Sigmoid colon (tissue), 7 donors: ENCODE data around the gene SH3RF3. TPM values are rescaled to one million over a fixed set of nuclear protein-coding genes. Genes with fewer than 3 reads are reported as not detected.

Experiments used
- DNase-seq: peaks from one replicate; pipeline ENCODE4 v3.0.0-alpha.2; 2019
- H3K27ac ChIP-seq, 4 donors: fragments of 200-600 bp; sonication (generic); one replicate each; pipeline ENCODE4 v1.5.1; 2016 to 2019; ENCODE audit warnings: mild to moderate bottlenecking in 1 of 4
- H3K27me3 ChIP-seq, 3 donors: fragments of 200-600 bp; sonication (generic); one replicate each; pipeline ENCODE4 v1.5.1; 2019; ENCODE audit warnings: mild to moderate bottlenecking in 1 of 3
- H3K36me3 ChIP-seq, 4 donors: fragments of 200-600 bp; sonication (generic); one replicate each; pipeline ENCODE4 v1.5.1; 2016 to 2019
- H3K4me1 ChIP-seq, 4 donors: fragments of 200-600 bp; sonication (generic); one replicate each; pipeline ENCODE4 v1.5.1; 2017 to 2019
- H3K4me3 ChIP-seq, 4 donors: fragments of 200-600 bp; sonication (generic); one replicate each; pipeline ENCODE4 v1.5.1; 2017 to 2019; ENCODE audit warnings: mild to moderate bottlenecking in 2 of 4, moderate library complexity in 1 of 4
- H3K9me3 ChIP-seq, 4 donors: fragments of 200-600 bp in 3 of 4; sonication (generic) in 3 of 4; one replicate each; pipeline versions ENCODE4 v1.5.1 to v1.6.1; 2013 to 2019
- EP300 ChIP-seq, 4 donors: sonication (generic); formaldehyde crosslinking; IDR thresholded peaks; one replicate each; pipeline ENCODE4 v1.6.1; 2017; ENCODE audit warnings: antibody characterized with exemption in 4 of 4
- POLR2A ChIP-seq, 2 donors: fragments of 450-650 bp; IDR thresholded peaks; one replicate each; pipeline ENCODE4 v1.6.1; 2016; ENCODE audit warnings: antibody characterized with exemption in 2 of 2, mild to moderate bottlenecking in 2 of 2, moderate library complexity in 2 of 2
- POLR2AphosphoS5 ChIP-seq, 4 donors: sonication (generic); formaldehyde crosslinking; IDR thresholded peaks; one replicate each; pipeline ENCODE4 v1.6.1; 2017; ENCODE audit warnings: antibody characterized with exemption in 4 of 4
- WGBS, 2 donors: extraction: QIAGEN DNeasy Blood & Tissue Kit; methylation state at CpG; one replicate each; pipeline ENCODE4 v1.1.7; 2013; 5-methylcytosine and 5-hydroxymethylcytosine counted together
- intact Hi-C: fragments of 100-400 bp; cut with DNase I; formaldehyde crosslinking; loops from one replicate; pipeline ENCODE4 v1.15.1; 2023
- polyA plus RNA-seq, 3 donors: library from polyadenylated mRNA; stranded (reverse); fragments of 200-250 nt; gene quantifications; one replicate each; pipeline ENCODE4 v1.2.3, GENCODE V29; 2013
- total RNA-seq, 4 donors: library from RNA; depleted of rRNA; stranded (reverse); fragments of >200 nt; gene quantifications; one replicate each; pipeline ENCODE4 v1.1.0, GENCODE V29; 2016
- TF ChIP-seq, protein P1 (sequence below), 4 experiments: fragments of 450-650 bp in 3 of 4; fragments of 200-600 bp in 1 of 4; IDR thresholded peaks; one replicate each; pipeline ENCODE4 v1.5.1; 2016 to 2019; ENCODE audit warnings: antibody characterized with exemption in 4 of 4, mild to moderate bottlenecking in 3 of 4, moderate library complexity in 2 of 4
- donor health status: healthy with polysubstance abuse.
- donor health status: Bipolar disorder and iron deficiency.
- donor health status: healthy.

The SH3RF3 gene
- total and polyA plus RNA-seq, 7 donors = 0.69 to 10.0 (median 3.4) TPM

DNA sequence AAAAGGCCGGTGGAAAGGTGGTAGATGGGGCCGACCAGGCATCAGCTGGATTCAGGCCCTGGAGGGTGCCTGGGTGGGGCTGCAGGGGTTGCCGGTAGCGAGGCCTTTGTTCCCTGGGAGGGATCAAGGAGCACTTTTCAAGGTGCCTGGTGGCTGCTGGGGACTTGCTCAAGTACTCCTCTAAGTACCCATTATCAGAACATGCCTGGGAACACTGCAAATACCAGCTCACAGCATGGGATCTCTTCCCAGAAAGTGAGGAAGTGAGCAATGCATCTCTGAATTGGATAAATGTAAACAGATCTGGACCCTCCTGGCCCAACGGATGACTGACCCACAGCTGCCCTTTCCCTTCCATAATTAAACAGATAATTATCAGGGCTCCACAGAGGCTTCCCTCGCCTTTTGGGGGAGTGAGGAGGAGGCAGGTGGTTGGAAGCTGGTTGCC is 210.5 kb downstream of the SH3RF3 start:
- DNase-seq = no peak
- H3K27me3 ChIP-seq = no peaks in the 10 kb centered on the region
- no peaks in the 10 kb centered on the region for H3K9me3 ChIP-seq
- WGBS, 2 donors = 81 to 82% methylated on average over 6 of the region's 6 CpGs
- intact Hi-C loops = no loop called here
- H3K36me3 ChIP-seq = no peaks in the 10 kb centered on the region
- no peak overlapping the region for H3K4me3 ChIP-seq
- H3K27ac ChIP-seq = no peak overlapping the region
- TF ChIP-seq POLR2A (IDR thresholded peaks at IDR 0.05) (no peak), POLR2AphosphoS5 (IDR thresholded peaks at IDR 0.05) (no peak), EP300 (IDR thresholded peaks at IDR 0.05) (no peak)
- TF ChIP-seq, protein P1, sequence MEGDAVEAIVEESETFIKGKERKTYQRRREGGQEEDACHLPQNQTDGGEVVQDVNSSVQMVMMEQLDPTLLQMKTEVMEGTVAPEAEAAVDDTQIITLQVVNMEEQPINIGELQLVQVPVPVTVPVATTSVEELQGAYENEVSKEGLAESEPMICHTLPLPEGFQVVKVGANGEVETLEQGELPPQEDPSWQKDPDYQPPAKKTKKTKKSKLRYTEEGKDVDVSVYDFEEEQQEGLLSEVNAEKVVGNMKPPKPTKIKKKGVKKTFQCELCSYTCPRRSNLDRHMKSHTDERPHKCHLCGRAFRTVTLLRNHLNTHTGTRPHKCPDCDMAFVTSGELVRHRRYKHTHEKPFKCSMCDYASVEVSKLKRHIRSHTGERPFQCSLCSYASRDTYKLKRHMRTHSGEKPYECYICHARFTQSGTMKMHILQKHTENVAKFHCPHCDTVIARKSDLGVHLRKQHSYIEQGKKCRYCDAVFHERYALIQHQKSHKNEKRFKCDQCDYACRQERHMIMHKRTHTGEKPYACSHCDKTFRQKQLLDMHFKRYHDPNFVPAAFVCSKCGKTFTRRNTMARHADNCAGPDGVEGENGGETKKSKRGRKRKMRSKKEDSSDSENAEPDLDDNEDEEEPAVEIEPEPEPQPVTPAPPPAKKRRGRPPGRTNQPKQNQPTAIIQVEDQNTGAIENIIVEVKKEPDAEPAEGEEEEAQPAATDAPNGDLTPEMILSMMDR (IDR thresholded peaks at IDR 0.05) = no peak
- no peaks in the 10 kb centered on the region for H3K4me1 ChIP-seq

DNA sequence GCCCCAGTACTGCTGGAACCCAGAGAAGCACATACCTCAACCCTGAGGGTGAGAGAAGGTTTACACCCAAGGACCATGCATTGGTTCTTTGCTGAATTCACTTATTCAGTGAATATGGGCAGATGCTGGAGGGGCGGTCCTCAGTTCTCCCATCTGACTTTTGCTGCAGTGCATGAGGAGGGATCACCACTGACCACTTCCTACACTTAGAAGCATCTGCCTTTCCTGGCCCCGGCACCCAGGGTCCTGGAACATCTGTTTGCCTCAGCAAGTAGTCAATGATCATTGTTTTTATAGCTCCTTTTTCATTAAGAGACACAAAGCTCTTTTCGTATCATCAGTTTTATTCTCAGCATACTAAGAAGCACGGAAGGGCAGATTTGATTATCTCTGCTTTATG is 211.4 kb downstream of the SH3RF3 start:
- no peaks in the 10 kb centered on the region for H3K4me1 ChIP-seq
- TF ChIP-seq POLR2AphosphoS5 (IDR thresholded peaks at IDR 0.05) (no peak), EP300 (IDR thresholded peaks at IDR 0.05) (no peak), POLR2A (IDR thresholded peaks at IDR 0.05) (no peak)
- TF ChIP-seq, protein P1 (IDR thresholded peaks at IDR 0.05) = no peak
- no peaks in the 10 kb centered on the region for H3K27me3 ChIP-seq
- H3K4me3 ChIP-seq = no peak overlapping the region
- intact Hi-C loops = no loop called here
- DNase-seq = no peak
- no peaks in the 10 kb centered on the region for H3K9me3 ChIP-seq
- WGBS, 2 donors = 92 to 93% methylated on average over 4 of the region's 4 CpGs
- H3K36me3 ChIP-seq = no peaks in the 10 kb centered on the region
- no peak overlapping the region for H3K27ac ChIP-seq

DNA sequence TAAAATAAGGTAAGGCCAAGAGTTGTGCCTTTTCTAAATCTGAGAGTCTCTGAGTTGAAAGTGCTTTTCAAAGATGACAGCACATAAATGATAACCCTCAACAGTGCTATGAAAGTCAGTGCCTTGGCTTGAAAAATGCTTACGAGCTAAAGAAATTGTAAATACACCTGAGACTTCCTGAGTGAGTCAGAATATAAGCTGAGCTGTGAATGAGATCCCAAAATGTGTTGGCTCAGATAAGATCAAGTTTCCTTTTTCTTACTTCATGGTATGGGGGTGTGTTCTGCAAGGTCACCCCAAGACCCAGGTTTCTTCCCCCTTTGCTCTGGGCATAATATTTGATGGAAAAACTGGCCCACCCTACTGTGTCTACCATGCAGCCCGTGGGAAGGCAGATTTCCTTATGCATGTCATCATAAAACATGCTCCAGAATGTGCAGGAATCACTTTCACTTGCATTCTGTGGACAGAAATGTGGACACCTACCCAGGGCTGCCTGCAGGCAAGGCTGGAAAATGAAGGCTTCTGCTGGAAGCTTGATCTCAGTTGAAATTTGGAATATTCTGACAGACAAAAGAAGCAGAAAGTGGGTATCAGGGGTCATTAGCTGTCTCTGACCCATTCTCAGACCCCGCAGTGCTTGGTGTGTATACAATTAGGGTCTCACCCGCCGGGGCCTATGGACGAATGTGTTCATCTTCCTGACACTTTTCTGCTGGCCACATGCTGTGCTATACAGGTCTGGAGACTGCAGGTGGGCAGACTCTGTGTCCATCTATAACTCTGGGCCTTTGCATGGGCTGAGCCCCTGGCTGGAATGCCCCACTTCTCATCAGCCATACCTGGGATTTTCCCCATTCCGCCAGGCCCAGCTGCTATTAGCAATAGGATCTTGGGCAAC is 212.6 kb downstream of the SH3RF3 start:
- Histone ChIP-seq H3K4me3 (no peak overlapping the region), H3K27ac (no peak overlapping the region), H3K4me1 (no peaks in the 10 kb centered on the region), H3K36me3 (no peaks in the 10 kb centered on the region), H3K27me3 (no peaks in the 10 kb centered on the region), H3K9me3 (no peaks in the 10 kb centered on the region)
- no peak for TF ChIP-seq POLR2AphosphoS5 (IDR thresholded peaks at IDR 0.05)
- intact Hi-C loops = no loop called here
- WGBS, 2 donors = 83 to 88% methylated on average over 7 of the region's 7 CpGs
- DNase-seq = no peak

DNA sequence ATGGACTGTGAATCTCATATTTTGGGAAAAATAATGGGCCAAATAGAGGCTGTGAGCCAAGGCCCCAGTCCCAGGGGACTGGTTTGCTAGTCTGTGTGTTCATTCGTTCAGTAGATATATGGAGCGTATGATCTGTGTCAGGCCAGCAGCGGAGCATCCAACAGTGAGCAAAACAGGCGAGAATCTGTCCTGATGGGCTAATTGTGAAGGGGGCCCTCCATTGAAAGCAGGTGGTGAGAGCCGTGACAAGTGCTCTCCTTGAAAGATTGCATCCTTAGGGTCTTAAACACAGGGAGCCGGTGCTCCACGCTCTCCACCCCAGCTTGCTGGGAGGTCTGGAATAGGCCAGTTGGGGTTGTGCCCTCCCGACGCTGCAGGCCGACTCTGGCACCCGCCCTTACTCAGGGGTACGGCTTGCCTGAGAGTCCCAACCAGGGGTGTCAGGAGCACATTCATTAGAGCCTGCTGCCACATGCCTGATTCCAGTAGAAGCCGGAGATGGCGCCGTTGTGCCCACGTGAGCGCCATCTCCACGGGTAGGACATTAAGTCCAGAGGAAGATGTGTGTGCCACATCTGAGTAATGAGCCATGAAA is 213.3 kb downstream of the SH3RF3 start:
- H3K27me3 ChIP-seq = no peaks in the 10 kb centered on the region
- H3K36me3 ChIP-seq = no peaks in the 10 kb centered on the region
- 95% methylated on average over 18 of the region's 18 CpGs for WGBS, 2 donors
- no peak overlapping the region for H3K4me3 ChIP-seq
- no peak for DNase-seq
- no peaks in the 10 kb centered on the region for H3K9me3 ChIP-seq
- TF ChIP-seq POLR2AphosphoS5 (IDR thresholded peaks at IDR 0.05) = no peak
- no peak for TF ChIP-seq POLR2A (IDR thresholded peaks at IDR 0.05)
- TF ChIP-seq, protein P1 (IDR thresholded peaks at IDR 0.05) = no peak
- no peak for TF ChIP-seq EP300 (IDR thresholded peaks at IDR 0.05)
- intact Hi-C loops = no loop called here
- H3K27ac ChIP-seq = no peak overlapping the region
- no peaks in the 10 kb centered on the region for H3K4me1 ChIP-seq

DNA sequence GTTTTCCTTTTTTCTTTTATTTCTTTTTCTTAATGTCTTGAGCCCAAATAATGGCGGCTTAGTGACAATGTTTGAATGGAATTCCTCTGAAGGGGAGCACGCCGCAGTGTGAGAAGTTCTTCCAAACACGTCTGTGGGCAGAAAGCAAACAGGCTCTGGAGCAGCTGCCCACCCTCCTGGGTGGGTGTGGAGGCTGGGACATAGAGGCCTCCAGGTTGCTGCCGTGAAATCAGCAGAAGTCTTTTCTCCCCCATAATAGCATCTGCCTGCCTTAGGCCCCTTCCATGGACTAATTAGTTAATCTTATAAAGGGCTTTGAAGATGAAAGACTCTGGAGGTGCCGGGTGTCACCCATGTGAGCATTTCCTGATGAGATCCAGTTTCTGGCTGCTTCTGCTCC is 213.9 kb downstream of the SH3RF3 start:
- Histone ChIP-seq H3K27me3 (no peaks in the 10 kb centered on the region), H3K9me3 (no peaks in the 10 kb centered on the region), H3K4me1 (no peaks in the 10 kb centered on the region), H3K4me3 (no peak overlapping the region), H3K36me3 (no peaks in the 10 kb centered on the region), H3K27ac (no peak overlapping the region)
- no peak for DNase-seq
- intact Hi-C loops = no loop called here
- TF ChIP-seq POLR2AphosphoS5 (IDR thresholded peaks at IDR 0.05) = no peak
- no peak for TF ChIP-seq EP300 (IDR thresholded peaks at IDR 0.05)
- TF ChIP-seq, protein P1 (IDR thresholded peaks at IDR 0.05) = no peak
- TF ChIP-seq POLR2A (IDR thresholded peaks at IDR 0.05) = no peak
- 96% methylated on average over 6 of the region's 6 CpGs for WGBS, 2 donors
